CD14-positive monocyte (primary cell): ENCODE results near the gene CCL11. TPM values are rescaled to one million over a fixed set of nuclear protein-coding genes. Genes with fewer than 3 reads are reported as not detected.

Experiments used
- DNase-seq, 3 donors: peaks; one replicate each; pipeline ENCODE4 v3.0.0-alpha.2; 2011 to 2022
- H2AFZ ChIP-seq: 2 replicates; pipeline ENCODE4 v1.6.0; 2012; ENCODE audit warnings: mild to moderate bottlenecking, low read depth, low read length, inconsistent platforms; ENCODE audit not compliant: insufficient read depth, poor library complexity, severe bottlenecking
- H3K27ac ChIP-seq, 2 donors: 1 replicate in 1 of 2; 2 replicates in 1 of 2; pipeline ENCODE4 v1.5.1; 2012 to 2013; ENCODE audit warnings: low read length in 2 of 2, control low read depth in 1 of 2, inconsistent platforms in 1 of 2, low read depth in 1 of 2, mild to moderate bottlenecking in 1 of 2
- H3K27me3 ChIP-seq, 2 donors: one replicate each; pipeline versions ENCODE4 v1.6.0 to v1.6.1; 2011 to 2013; ENCODE audit warnings: low read length in 2 of 2; ENCODE audit not compliant: control insufficient read depth in 2 of 2, insufficient read depth in 2 of 2
- H3K36me3 ChIP-seq, 2 donors: replicated peaks in 1 of 2; 1 replicate in 1 of 2; 2 replicates in 1 of 2; pipeline versions ENCODE4 v1.5.1 to v1.6.1; 2012 to 2013; ENCODE audit warnings: low read length in 2 of 2, control low read depth in 1 of 2, inconsistent platforms in 1 of 2, mild to moderate bottlenecking in 1 of 2; ENCODE audit not compliant: insufficient read depth in 2 of 2, control insufficient read depth in 1 of 2
- H3K4me1 ChIP-seq, 2 donors: 1 replicate in 1 of 2; 2 replicates in 1 of 2; pipeline versions ENCODE4 v1.5.1 to v1.6.1; 2012 to 2013; ENCODE audit warnings: low read length in 2 of 2, control low read depth in 1 of 2, inconsistent platforms in 1 of 2, mild to moderate bottlenecking in 1 of 2, moderate library complexity in 1 of 2; ENCODE audit not compliant: insufficient read depth in 2 of 2, control insufficient read depth in 1 of 2
- H3K4me2 ChIP-seq: replicated peaks from 2 replicates; pipeline ENCODE3; 2012; ENCODE audit warnings: low read length, moderate library complexity, mild to moderate bottlenecking; ENCODE audit not compliant: poor library complexity, severe bottlenecking; ENCODE audit errors: extremely low read depth
- H3K4me3 ChIP-seq, 3 experiments: fragments of 200-600 bp in 1 of 3; sonication (generic) in 1 of 3; replicated peaks in 1 of 3; 1 replicate in 2 of 3; 2 replicates in 1 of 3; pipeline ENCODE4 v1.5.1; 2011 to 2013; ENCODE audit warnings: low read length in 3 of 3, mild to moderate bottlenecking in 3 of 3, control low read depth in 2 of 3, low read depth in 2 of 3, inconsistent platforms in 1 of 3, moderate library complexity in 1 of 3
- H3K79me2 ChIP-seq: 2 replicates; pipeline ENCODE4 v1.6.0; 2012; ENCODE audit warnings: mild to moderate bottlenecking, control low read depth, inconsistent platforms, low read length, moderate library complexity; ENCODE audit not compliant: insufficient read depth
- H3K9ac ChIP-seq: 2 replicates; pipeline ENCODE4 v1.6.0; 2017; ENCODE audit warnings: low read length, mild to moderate bottlenecking; ENCODE audit not compliant: insufficient read depth, poor library complexity, severe bottlenecking
- H3K9me3 ChIP-seq, 2 donors: replicated peaks in 1 of 2; 1 replicate in 1 of 2; 2 replicates in 1 of 2; pipeline versions ENCODE4 v1.5.1 to v1.6.1; 2012 to 2013; ENCODE audit warnings: low read length in 2 of 2, control low read depth in 1 of 2; ENCODE audit not compliant: control insufficient read depth in 1 of 2, insufficient read depth in 1 of 2
- H4K20me1 ChIP-seq: 2 replicates; pipeline ENCODE4 v1.6.0; 2012; ENCODE audit warnings: mild to moderate bottlenecking, low read length, control low read depth, moderate library complexity; ENCODE audit not compliant: insufficient read depth
- H3K27ac Mint-ChIP-seq, 7 donors: one replicate each; pipeline ENCODE4 v1.8.0; 2020; ENCODE audit warnings: mild to moderate bottlenecking in 7 of 7, mixed read lengths in 7 of 7, moderate library complexity in 6 of 7, inconsistent platforms in 2 of 7
- H3K27me3 Mint-ChIP-seq, 3 donors: one replicate each; pipeline ENCODE4 v1.8.0; 2021 to 2022; ENCODE audit warnings: low read depth in 3 of 3, mild to moderate bottlenecking in 3 of 3, mixed read lengths in 3 of 3, moderate library complexity in 3 of 3, inconsistent platforms in 1 of 3
- H3K36me3 Mint-ChIP-seq, 2 donors: one replicate each; pipeline ENCODE4 v1.8.0; 2020; ENCODE audit warnings: mixed read lengths in 2 of 2, inconsistent platforms in 1 of 2, mild to moderate bottlenecking in 1 of 2
- H3K4me1 Mint-ChIP-seq: one replicate; pipeline ENCODE4 v1.8.0; 2020; ENCODE audit warnings: mild to moderate bottlenecking, mixed read lengths
- H3K4me3 Mint-ChIP-seq, 2 donors: one replicate each; pipeline ENCODE4 v1.8.0; 2020; ENCODE audit warnings: mild to moderate bottlenecking in 2 of 2, mixed read lengths in 2 of 2, moderate library complexity in 1 of 2
- H3K9me3 Mint-ChIP-seq, 7 donors: one replicate each; pipeline ENCODE4 v1.8.0; 2020 to 2022; ENCODE audit warnings: mixed read lengths in 7 of 7, mild to moderate bottlenecking in 6 of 7, moderate library complexity in 6 of 7, inconsistent platforms in 2 of 7
- WGBS: methylation state at CpG from one replicate; pipeline ENCODE4 v1.1.5; 2013; ENCODE audit warnings: missing lambda C conversion rate; ENCODE audit not compliant: insufficient coverage; 5-methylcytosine and 5-hydroxymethylcytosine counted together
- intact Hi-C, 2 donors: fragments of 100-400 bp; cut with micrococcal nuclease; formaldehyde crosslinking; loops; one replicate each; pipeline versions ENCODE4 v1.15.0 to v1.15.1; 2023
- polyA plus RNA-seq, 3 donors: library from polyadenylated mRNA; depleted of rRNA in 1 of 3; unstranded in 2 of 3; stranded (reverse) in 1 of 3; fragments of 300-500 nt in 2 of 3; fragments of >200 nt in 1 of 3; fragmentation: Illumina TruSeq in 2 of 3; gene quantifications; 1 replicate in 2 of 3; 2 replicates in 1 of 3; pipeline ENCODE4 v1.2.3, GENCODE V29; 2012 to 2021
- TF ChIP-seq, protein P1 (sequence below): fragments of 200-600 bp; IDR thresholded peaks from one replicate; pipeline ENCODE4 v1.8.0; 2022; ENCODE audit warnings: antibody characterized with exemption, mild to moderate bottlenecking

CCL11 gene
- polyA plus RNA-seq, 3 donors, result not detected

DNA sequence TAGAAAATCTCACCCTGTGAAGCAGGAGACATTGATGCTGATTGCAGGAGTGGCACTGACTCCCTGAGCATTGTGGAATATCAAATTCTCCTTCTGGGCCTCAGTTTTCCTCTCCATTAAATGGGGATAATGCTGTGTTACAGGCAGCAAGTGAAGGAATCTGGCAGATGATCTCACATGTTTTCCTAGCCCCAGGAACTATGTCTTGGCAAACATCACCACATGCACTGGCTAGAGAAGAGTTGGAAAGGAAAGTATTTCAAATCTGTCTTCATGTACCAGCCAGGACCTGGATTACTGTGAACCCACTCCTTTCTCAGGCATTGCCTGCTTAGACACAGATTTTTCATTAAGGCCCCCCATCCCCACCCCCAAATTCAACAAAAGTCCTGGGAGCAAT lies 20.1 kb downstream of the CCL11 start:
- peaks cover 54 to 60% of the 10 kb centered on the region in 2 donors for H3K4me1 ChIP-seq
- no peak overlapping the region for H3K4me3 ChIP-seq
- TF ChIP-seq, protein P1, sequence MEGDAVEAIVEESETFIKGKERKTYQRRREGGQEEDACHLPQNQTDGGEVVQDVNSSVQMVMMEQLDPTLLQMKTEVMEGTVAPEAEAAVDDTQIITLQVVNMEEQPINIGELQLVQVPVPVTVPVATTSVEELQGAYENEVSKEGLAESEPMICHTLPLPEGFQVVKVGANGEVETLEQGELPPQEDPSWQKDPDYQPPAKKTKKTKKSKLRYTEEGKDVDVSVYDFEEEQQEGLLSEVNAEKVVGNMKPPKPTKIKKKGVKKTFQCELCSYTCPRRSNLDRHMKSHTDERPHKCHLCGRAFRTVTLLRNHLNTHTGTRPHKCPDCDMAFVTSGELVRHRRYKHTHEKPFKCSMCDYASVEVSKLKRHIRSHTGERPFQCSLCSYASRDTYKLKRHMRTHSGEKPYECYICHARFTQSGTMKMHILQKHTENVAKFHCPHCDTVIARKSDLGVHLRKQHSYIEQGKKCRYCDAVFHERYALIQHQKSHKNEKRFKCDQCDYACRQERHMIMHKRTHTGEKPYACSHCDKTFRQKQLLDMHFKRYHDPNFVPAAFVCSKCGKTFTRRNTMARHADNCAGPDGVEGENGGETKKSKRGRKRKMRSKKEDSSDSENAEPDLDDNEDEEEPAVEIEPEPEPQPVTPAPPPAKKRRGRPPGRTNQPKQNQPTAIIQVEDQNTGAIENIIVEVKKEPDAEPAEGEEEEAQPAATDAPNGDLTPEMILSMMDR, result no peak
- no peak overlapping the region for H2AFZ ChIP-seq
- no peak for DNase-seq
- intact Hi-C loops, result loop anchor here in 1 of 2 donors (2.0 to 10.0 kb wide), 3 partner anchors 53 to 63 kb away; partner anchors contain the start of gene CCL1
- no peaks in the 10 kb centered on the region for H3K9me3 Mint-ChIP-seq
- H3K27ac Mint-ChIP-seq, result no peak overlapping the region
- no peaks in the 10 kb centered on the region for H3K27me3 ChIP-seq
- H3K79me2 ChIP-seq, result no peaks in the 10 kb centered on the region
- no peaks in the 10 kb centered on the region for H3K36me3 Mint-ChIP-seq
- H3K9ac ChIP-seq, result no peak overlapping the region
- H3K4me3 Mint-ChIP-seq, result no peak overlapping the region
- H3K4me1 Mint-ChIP-seq, result peaks cover 66% of the 10 kb centered on the region
- H3K9me3 ChIP-seq, result no peaks in the 10 kb centered on the region
- no peak overlapping the region for H3K27ac ChIP-seq
- no peaks in the 10 kb centered on the region for H3K36me3 ChIP-seq
- peaks cover 0 to 2% (median 0%) of the 10 kb centered on the region in 3 donors for H3K27me3 Mint-ChIP-seq
- H4K20me1 ChIP-seq, result no peaks in the 10 kb centered on the region
- no peak overlapping the region for H3K4me2 ChIP-seq

DNA sequence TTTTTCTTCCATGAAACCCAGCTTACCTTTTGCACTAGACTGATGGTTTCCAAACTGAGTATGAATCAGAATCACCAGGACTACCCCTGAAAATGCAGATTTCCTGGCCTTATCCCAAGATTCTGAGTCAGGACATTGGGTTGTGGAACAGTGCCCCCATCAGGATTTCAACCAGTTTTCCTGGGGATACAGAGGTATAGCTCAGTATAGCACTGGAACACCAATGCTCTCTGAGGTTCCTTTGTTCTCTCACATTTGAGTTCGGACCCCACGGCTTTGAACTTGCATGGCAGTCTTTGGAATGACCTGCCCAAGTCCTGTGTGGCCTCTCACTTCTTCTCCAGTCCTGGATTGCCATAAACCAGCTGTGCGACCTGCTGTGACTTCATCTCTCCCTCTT lies 20.9 kb downstream of the CCL11 start:
- H3K4me3 Mint-ChIP-seq, result no peak overlapping the region
- no peaks in the 10 kb centered on the region for H3K36me3 ChIP-seq
- peak overlapping the region; percentile 80 to 94 (median 90) for H3K27ac Mint-ChIP-seq
- peak overlapping the region in 1 of 3 experiments; percentile 34 for H3K4me3 ChIP-seq
- no peaks in the 10 kb centered on the region for H3K27me3 ChIP-seq
- no peaks in the 10 kb centered on the region for H3K79me2 ChIP-seq
- no peaks in the 10 kb centered on the region for H3K36me3 Mint-ChIP-seq
- 75% methylated on average over 2 of the region's 3 CpGs for WGBS
- intact Hi-C loops, result loop anchor here in 1 of 2 donors (2.0 to 10.0 kb wide), 3 partner anchors 54 to 64 kb away; partner anchors contain the start of gene CCL1
- H3K9me3 ChIP-seq, result no peaks in the 10 kb centered on the region
- peak overlapping the region in 1 of 2 donors; percentile 77 for H3K27ac ChIP-seq
- peaks cover 59% of the 10 kb centered on the region for H3K4me1 Mint-ChIP-seq
- H3K27me3 Mint-ChIP-seq, result peaks cover 0 to 2% (median 0%) of the 10 kb centered on the region in 3 donors
- no peak overlapping the region for H2AFZ ChIP-seq
- H3K9me3 Mint-ChIP-seq, result no peaks in the 10 kb centered on the region
- peaks cover 49 to 54% of the 10 kb centered on the region in 2 donors for H3K4me1 ChIP-seq
- peak overlapping the region; percentile 42 for H3K4me2 ChIP-seq
- H4K20me1 ChIP-seq, result no peaks in the 10 kb centered on the region
- peak overlapping the region; percentile 11 for H3K9ac ChIP-seq
- DNase-seq, result peak in 1 of 3 donors; percentile 63
- TF ChIP-seq, protein P1, result no peak
